ENCODE data around the gene YKT6.
"Not testable (repeated sequence)": the region's sequence is repeated elsewhere in the genome, so short reads cannot be mapped to it uniquely, and the experiment has no call there.

The YKT6 gene

GRCh38 chr7:44200699-44201461, at the start of gene YKT6:
TSS of gene YKT6 (plus strand) at chr7:44200978. CDS start at chr7:44201136, 158 bp downstream.
- DNase-seq, result peak; percentile 96

- no peak for DNase-seq
These were observed 48.8 kb upstream of the YKT6 start for GRCh38 chr7:44151956-44152355.

- no peak for DNase-seq
These were observed 47.5 kb upstream of the YKT6 start for GRCh38 chr7:44152971-44153947.

- DNase-seq, result no peak
These were observed 46.8 kb upstream of the YKT6 start for GRCh38 chr7:44153948-44154335.

- DNase-seq, result no peak
These were observed 46.1 kb upstream of the YKT6 start for GRCh38 chr7:44154703-44155102.

GRCh38 chr7:44155191-44156185, 45.3 kb upstream of the YKT6 start:
- DNase-seq, result no peak

GRCh38 chr7:44156453-44157010, 44.2 kb upstream of the YKT6 start:
- no peak for DNase-seq

GRCh38 chr7:44157116-44158080, 43.4 kb upstream of the YKT6 start:
- no peak for DNase-seq

- no peak for DNase-seq
These were observed 42.5 kb upstream of the YKT6 start for GRCh38 chr7:44158096-44158872.

- no peak for DNase-seq
These were observed 41.7 kb upstream of the YKT6 start for GRCh38 chr7:44158873-44159631.

- DNase-seq, result no peak
These were observed 40.8 kb upstream of the YKT6 start for GRCh38 chr7:44159824-44160630.

- DNase-seq, result no peak
These were observed 39.4 kb upstream of the YKT6 start for GRCh38 chr7:44161371-44161770.

GRCh38 chr7:44162179-44162578, 38.6 kb upstream of the YKT6 start:
- DNase-seq, result no peak

GRCh38 chr7:44162785-44163395, 37.9 kb upstream of the YKT6 start:
- DNase-seq, result no peak

- no peak for DNase-seq
These were observed 37.2 kb upstream of the YKT6 start for GRCh38 chr7:44163591-44163990.

- DNase-seq, result no peak
These were observed 32.9 kb upstream of the YKT6 start for GRCh38 chr7:44167920-44168319.

- not testable (repeated sequence) for DNase-seq
These were observed 28.9 kb upstream of the YKT6 start for GRCh38 chr7:44171901-44172300.

- no peak for DNase-seq
These were observed 28.4 kb upstream of the YKT6 start for GRCh38 chr7:44172352-44172751.
